GM12872 (cell line): ENCODE results near the gene PPP2R1B.

ENCODE experiments used
- CTCF ChIP-seq: IDR thresholded peaks from 3 replicates; pipeline ENCODE4 v1.5.1; 2011; ENCODE audit warnings: low read depth, mild to moderate bottlenecking, low read length, moderate library complexity; ENCODE audit not compliant: insufficient read depth

The PPP2R1B gene

GRCh38 chr11:111683806-111684205 lies 82.4 kb downstream of the PPP2R1B start:
- no peak for TF ChIP-seq CTCF

GRCh38 chr11:111680486-111681175 lies 85.6 kb downstream of the PPP2R1B start:
- no peak for TF ChIP-seq CTCF
